AG10803 (cell line): ENCODE data around the gene RINT1.
"Not testable (repeated sequence)": the region's sequence is repeated elsewhere in the genome, so short reads cannot be mapped to it uniquely, and the experiment has no call there.

Experiments
- DNase-seq: peaks from one replicate; pipeline ENCODE4 v3.0.0; 2010; ENCODE audit warnings: low read depth
- H3K4me3 ChIP-seq: 2 replicates; pipeline ENCODE4 v1.5.1; 2011; ENCODE audit warnings: mild to moderate bottlenecking, low read length, control low read depth
- TF ChIP-seq, protein P1 (sequence below): conservative IDR thresholded peaks from 2 replicates; pipeline ENCODE4 v1.5.1; 2011; ENCODE audit warnings: mild to moderate bottlenecking, low read length, control low read depth, inconsistent platforms

Gene RINT1

DNA sequence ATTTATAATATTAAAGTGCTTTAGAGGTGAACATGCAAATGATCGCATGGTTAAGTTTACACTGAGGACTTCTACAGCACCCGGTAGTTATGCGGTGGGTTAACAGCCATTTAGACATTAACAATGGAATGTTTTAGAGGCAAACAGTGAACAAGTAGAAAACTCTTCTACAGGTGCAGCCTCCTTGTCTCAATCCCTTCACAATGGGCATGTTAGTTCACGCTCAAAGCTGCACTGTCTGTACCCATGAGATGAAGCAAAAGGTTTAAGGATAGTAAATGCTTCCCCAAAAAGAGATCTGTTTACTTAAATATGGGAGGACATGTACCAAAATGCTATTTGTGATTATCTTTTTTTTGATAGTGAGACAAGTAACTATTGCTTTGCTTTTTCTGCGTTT lies 35.0 kb upstream of the RINT1 start:
- TF ChIP-seq, protein P1, sequence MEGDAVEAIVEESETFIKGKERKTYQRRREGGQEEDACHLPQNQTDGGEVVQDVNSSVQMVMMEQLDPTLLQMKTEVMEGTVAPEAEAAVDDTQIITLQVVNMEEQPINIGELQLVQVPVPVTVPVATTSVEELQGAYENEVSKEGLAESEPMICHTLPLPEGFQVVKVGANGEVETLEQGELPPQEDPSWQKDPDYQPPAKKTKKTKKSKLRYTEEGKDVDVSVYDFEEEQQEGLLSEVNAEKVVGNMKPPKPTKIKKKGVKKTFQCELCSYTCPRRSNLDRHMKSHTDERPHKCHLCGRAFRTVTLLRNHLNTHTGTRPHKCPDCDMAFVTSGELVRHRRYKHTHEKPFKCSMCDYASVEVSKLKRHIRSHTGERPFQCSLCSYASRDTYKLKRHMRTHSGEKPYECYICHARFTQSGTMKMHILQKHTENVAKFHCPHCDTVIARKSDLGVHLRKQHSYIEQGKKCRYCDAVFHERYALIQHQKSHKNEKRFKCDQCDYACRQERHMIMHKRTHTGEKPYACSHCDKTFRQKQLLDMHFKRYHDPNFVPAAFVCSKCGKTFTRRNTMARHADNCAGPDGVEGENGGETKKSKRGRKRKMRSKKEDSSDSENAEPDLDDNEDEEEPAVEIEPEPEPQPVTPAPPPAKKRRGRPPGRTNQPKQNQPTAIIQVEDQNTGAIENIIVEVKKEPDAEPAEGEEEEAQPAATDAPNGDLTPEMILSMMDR = no peak
- no peak for DNase-seq
- H3K4me3 ChIP-seq = no peak overlapping the region

GRCh38 chr7:105502173-105502572 lies 29.8 kb upstream of the RINT1 start:
- no peak overlapping the region for H3K4me3 ChIP-seq
- TF ChIP-seq, protein P1 = no peak
- DNase-seq = no peak

GRCh38 chr7:105512415-105512814 lies 19.6 kb upstream of the RINT1 start:
- TF ChIP-seq, protein P1 = no peak
- H3K4me3 ChIP-seq = no peak overlapping the region
- no peak for DNase-seq

DNA sequence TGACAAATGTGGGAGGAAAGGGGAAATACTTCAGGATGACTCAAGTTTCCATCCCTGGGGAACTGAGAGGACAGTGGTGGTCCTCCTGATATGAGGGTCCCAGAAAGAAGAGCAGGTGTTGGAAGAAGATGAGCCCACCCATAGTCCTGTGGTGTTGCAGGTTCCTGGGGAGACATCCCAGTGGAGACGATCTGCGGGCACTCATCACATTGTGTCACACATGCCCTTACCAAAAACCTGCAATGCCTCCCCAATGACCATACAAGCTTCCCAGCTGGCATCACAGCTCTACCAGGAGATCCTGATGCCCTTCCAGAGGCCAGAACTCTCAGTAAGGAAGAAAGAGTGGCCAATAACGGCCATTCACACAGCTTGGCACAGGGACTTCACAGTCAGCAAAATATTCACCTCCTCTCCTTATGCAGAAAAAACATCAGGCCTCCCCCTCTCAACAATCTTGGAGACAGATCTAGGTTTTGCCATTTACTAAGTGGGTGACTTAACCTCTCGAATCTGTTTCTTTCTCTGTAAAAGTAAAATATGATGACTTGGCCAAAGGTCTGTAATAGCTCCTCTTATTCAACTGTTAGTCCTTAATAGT lies 19.0 kb upstream of the RINT1 start:
- no peak overlapping the region for H3K4me3 ChIP-seq
- no peak for DNase-seq
- TF ChIP-seq, protein P1 = no peak

GRCh38 chr7:105515610-105516009 lies 16.4 kb upstream of the RINT1 start:
- DNase-seq, H3K4me3 ChIP-seq: not testable (repeated sequence)

GRCh38 chr7:105519353-105519752 lies 12.6 kb upstream of the RINT1 start:
- TF ChIP-seq, protein P1 = no peak
- no peak for DNase-seq
- no peak overlapping the region for H3K4me3 ChIP-seq

DNA sequence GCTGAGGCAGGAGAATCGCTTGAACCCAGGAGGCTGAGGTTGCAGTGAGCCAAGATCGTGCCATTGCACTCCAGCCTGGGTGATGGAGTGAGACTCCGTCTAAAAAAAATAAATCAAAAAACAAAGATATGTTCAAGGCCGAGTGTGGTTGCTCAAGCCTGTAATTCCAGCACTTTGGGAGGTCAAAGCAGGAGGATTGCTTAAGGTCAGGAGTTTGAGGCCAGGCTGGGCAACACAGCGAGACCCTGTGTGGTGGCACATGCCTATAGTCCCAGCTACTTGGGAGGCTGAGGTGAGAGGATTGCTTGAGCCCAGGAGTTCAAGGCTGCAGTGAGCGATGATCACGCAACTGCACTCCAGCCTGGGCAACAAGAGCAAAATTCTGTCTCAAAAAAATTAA lies 11.4 kb upstream of the RINT1 start:
- peak overlapping the region; percentile 86; the same call in 1 of the 2 replicates for H3K4me3 ChIP-seq

DNA sequence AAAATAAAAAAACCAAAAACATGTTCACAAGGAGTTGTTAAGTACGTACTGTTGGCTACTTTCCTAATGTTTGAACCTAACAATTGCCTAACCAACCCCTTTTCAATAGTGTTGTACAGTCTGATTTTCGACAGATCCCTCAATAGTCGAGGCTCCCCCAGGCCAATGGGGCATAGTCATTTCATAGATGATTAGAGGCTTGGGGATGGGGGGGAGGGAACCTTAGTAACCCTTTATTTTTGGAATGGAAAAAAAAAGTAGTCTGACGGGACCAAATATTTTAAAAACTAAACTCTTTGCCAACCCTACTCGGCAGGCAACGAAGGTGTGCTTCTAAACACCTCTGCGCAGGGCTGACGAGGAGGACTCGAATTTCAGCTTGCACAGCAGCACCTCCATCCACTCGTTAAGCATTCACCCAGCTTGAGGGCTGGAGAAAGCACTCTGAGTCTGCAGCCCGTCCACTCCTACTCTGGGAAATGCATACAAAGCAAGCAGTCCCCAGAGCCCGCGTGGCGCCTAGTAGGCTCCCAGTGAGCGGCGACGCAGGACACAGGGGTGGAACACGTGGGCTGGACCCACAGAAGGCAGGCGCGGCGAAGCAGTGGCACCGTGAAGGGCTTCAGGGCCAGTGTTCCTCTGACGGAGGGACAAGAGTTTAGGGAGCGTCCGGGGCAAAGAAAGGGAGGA lies 10.8 kb upstream of the RINT1 start:
- DNase-seq = peak; percentile 49
- peak overlapping the region; percentile 86 for H3K4me3 ChIP-seq
- TF ChIP-seq, protein P1 = no peak

More for the DNA sequence above, 11.4 kb upstream of the RINT1 start:
- not testable (repeated sequence) for DNase-seq
